Urinary bladder (tissue), 4 donors: ENCODE measurements around the gene NOP10. TPM values are rescaled to one million over a fixed set of nuclear protein-coding genes. Genes with fewer than 3 reads are reported as not detected.
"Not testable (repeated sequence)": the region's sequence is repeated elsewhere in the genome, so short reads cannot be mapped to it uniquely, and the experiment has no call there.

Source experiments
- DNase-seq: peaks from one replicate; pipeline ENCODE4 v3.0.0-alpha.2; 2015; ENCODE audit errors: extremely low spot score
- H3K27ac ChIP-seq: one replicate; pipeline ENCODE4 v1.5.1; 2013; ENCODE audit warnings: low read depth, mild to moderate bottlenecking, moderate library complexity
- H3K36me3 ChIP-seq: one replicate; pipeline ENCODE4 v1.6.1; 2013; ENCODE audit warnings: mild to moderate bottlenecking, moderate library complexity; ENCODE audit not compliant: insufficient read depth
- H3K4me1 ChIP-seq: one replicate; pipeline ENCODE4 v1.6.1; 2013; ENCODE audit warnings: mild to moderate bottlenecking, moderate library complexity; ENCODE audit not compliant: insufficient read depth
- H3K4me3 ChIP-seq: one replicate; pipeline ENCODE4 v1.5.1; 2013; ENCODE audit warnings: low read depth, low read length
- WGBS: extraction: QIAGEN DNeasy Blood & Tissue Kit; methylation state at CpG from one replicate; pipeline ENCODE4 v1.1.7; 2013; 5-methylcytosine and 5-hydroxymethylcytosine counted together
- polyA plus RNA-seq: library from polyadenylated mRNA; stranded (reverse); fragments of 200-250 nt; gene quantifications from one replicate; pipeline ENCODE4 v1.2.3, GENCODE V29; 2013
- total RNA-seq: library from RNA; depleted of rRNA; stranded (reverse); fragments of >200 nt; gene quantifications from one replicate; pipeline ENCODE4 v1.2.3, GENCODE V29; 2014
- donor health status: healthy with polysubstance abuse.
- donor health status: healthy.

NOP10 gene
- total RNA-seq (129 TPM), polyA plus RNA-seq (169 TPM)

DNA sequence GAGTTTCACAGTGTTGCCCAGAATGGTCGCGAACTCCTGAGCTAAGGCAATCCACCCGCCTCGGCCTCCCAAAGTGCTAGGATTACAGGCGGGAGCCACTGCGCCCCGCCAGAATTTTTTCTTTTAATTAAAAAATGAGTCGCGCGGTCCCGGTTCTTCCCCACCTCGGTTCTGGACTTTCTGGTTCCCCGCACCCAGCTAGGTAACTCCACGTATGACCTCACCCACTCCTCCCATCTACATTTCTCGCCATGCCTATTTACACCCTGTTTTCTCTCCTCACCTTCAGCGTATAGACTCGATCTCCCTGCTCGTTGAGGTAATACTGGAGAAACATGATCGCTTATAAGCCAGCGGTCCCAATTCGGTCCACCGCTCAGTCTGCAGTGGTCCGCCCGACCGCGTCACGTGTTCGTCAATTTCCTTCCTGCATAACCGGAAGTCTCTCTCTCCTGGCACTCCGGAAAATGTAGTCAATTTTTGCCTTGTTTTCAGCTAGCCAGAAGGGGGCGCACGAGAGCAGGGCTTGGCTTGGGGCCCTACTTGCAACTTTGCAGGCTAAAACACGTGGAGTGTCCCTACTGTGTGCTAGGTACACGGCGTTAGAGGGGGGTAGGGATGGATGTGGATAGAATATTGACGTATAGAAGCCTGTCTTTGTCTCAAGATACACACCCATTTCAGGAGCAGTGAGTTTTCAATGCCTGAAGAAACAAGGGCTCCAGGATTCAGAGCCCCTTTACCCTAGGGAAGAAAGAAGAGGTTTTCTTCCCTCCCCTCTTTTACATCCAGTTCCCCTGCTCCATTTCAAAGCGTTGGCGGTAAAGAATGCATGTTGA, at the start of gene NOP10, which contains the start of gene NUTM1:
TSS of gene NOP10 (minus strand) at position 400 of the 839 bp plus-strand sequence. CDS start at position 337, 63 bp downstream.
TSS of gene NUTM1 (plus strand) at position 579 of the 839 bp plus-strand sequence. CDS start 382 bp downstream, outside the sequence.
- H3K4me1 ChIP-seq, result peaks cover 2% of the 10 kb centered on the region
- WGBS, result under 1% methylated on average over 38 of the region's 38 CpGs
- H3K4me3 ChIP-seq, result peak within 1 kb of the TSS; percentile 59
- DNase-seq, result peak; percentile 86
- H3K36me3 ChIP-seq, result no peaks in the 10 kb centered on the region
- H3K27ac ChIP-seq, result peak within 1 kb of the TSS; percentile 42

DNA sequence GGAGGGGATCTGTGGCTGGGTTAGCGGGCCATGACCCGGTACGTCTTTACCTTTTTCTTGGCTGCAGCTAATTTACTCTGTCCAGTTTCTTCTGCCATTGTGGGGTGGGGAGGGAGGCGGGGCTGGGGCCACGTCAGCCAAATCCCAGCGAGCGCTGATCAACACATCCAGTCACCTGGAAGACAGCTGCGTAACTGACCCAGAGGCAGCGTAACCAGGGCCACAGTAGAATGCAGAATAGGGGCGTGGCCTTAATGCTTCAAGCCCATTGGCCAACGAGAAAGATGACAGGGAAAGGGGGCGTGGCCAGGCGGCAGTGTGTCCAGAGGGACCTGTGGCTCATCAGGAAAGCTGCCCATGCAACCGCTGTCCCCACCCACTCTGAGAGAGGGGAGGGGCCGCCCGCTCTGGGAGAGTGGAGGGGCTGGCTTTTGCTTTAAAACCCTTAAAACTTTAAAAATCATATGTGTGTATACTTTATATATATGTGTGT, 46.7 kb upstream of the NOP10 start:
- not testable (repeated sequence) for H3K27ac ChIP-seq, H3K36me3 ChIP-seq, H3K4me1 ChIP-seq, H3K4me3 ChIP-seq, DNase-seq
- no CpG with 5 or more reads among the region's 16 CpGs for WGBS

DNA sequence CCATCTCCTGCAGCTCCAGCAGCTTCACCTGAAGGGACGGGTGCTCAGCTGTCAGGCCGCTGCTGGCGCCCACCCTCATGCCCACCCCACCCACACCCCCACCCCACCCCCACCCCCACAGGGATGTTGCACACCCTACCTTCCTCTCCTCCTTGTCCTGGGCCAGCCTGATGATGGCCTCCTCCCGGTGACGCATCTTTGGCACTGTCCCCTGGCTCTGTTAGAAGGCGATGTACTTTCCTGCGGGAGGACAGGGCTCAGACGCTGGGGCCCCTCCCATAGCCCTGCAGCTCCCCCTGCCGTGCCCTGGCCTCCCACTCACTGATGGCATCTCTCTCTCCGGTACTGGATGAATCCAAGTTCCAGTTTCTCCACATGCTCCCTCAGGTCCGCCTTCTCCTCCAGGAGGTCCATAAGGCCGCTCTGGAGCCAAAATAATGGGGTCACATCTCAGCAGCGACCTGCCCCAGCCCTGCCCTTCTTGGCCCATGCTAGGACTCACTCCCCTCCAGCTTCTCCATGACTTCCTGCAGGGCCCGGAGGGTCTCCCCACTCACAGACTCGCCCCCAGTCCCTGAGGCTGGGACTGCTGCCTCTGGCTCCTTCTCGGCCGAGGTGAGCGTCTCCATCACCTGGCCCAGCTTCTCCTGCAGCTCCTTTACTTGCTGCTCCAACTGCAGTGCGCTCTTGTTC, 39.0 kb upstream of the NOP10 start:
- WGBS, result no CpG with 5 or more reads among the region's 19 CpGs
- not testable (repeated sequence) for H3K36me3 ChIP-seq, DNase-seq

DNA sequence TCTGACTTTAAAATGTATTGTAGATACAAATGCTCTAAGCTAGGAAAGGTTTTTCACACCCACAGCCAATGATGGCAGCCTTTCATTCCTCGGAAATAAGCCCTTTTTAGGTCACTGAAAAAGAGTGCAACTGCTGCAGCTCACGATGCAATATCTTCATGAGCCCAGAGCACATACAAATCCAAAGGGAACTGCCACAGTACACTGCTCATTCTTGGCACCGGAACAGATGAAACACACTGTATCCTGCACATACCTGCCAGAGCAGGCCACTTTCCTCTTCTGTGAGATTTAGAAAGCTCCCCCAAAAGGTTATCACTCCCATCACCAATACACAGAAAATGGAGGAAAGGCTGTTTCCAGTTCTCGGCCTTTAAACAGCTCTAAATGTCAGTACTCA, 37.6 kb upstream of the NOP10 start:
- not testable (repeated sequence) for H3K27ac ChIP-seq, DNase-seq, H3K4me1 ChIP-seq, H3K36me3 ChIP-seq, H3K4me3 ChIP-seq
- 73% methylated on average over 4 of the region's 4 CpGs for WGBS

More for the DNA sequence above, 39.0 kb upstream of the NOP10 start:
- H3K4me1 ChIP-seq, H3K27ac ChIP-seq, H3K4me3 ChIP-seq: not testable (repeated sequence)

DNA sequence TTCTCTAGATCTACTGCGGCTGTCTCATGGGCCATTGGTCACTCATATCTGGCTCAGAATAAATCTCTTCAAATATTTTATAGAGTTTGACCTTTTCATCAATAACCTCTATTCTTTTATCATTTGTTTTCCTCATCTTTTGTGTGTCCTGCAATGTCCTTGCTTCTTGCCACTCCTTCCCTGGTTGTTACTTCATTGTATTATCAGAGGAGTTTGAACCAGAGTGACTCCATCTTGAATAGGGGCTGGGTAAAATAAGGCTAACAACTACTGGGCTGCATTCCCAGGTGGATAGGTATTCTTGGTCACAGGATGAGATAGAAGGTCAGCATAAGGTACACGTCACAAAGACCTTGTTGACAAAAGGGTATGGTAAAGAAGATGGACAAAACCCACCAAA, 33.9 kb upstream of the NOP10 start:
- Histone ChIP-seq H3K36me3 (no peaks in the 10 kb centered on the region), H3K4me3 (no peak overlapping the region), H3K27ac (no peak overlapping the region), H3K4me1 (no peaks in the 10 kb centered on the region)
- DNase-seq, result no peak
- 91% methylated on average over 2 of the region's 2 CpGs for WGBS

DNA sequence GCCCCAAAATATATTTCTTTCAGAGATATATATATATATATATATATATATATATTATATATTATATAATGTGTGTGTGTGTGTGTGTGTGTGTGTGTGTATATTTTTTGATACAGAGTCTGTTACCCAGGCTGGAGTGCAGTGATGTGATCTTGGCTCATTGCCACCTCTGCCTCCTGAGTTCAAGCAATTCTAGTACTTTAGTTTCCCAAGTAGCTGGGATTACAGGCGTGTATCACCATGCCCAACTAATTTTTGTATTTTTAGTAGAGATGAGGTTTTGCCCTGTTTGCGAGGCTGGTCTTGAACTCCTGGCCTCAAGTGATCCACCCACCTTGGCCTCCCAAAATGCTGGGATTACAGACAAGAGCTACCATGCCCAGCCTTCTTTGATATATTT, 32.6 kb upstream of the NOP10 start:
- not testable (repeated sequence) for H3K4me1 ChIP-seq, H3K4me3 ChIP-seq, DNase-seq, H3K27ac ChIP-seq, H3K36me3 ChIP-seq
- WGBS, result 92% methylated on average over 2 of the region's 2 CpGs

DNA sequence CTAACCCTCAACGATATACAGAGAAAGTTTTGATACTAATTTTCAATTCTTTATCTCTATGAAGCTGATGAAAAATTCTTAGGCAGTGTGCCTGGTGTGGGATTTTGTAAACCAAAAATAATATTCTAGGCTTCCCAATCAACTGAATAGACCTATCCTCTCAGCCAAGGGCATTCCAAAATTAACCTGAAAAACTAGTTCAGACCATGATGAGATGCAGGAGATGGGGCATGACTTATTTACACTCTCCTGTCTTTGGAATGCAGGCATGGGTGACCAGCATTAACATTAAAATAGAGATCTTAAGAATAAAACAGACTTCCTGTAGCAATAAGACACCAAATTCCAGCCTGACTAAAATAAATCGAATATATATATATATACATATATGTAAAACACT, 31.9 kb upstream of the NOP10 start:
- Histone ChIP-seq H3K27ac (no peak overlapping the region), H3K4me3 (no peak overlapping the region), H3K4me1 (no peaks in the 10 kb centered on the region), H3K36me3 (no peaks in the 10 kb centered on the region)
- DNase-seq, result no peak
- 91% methylated on average over 2 of the region's 2 CpGs for WGBS

DNA sequence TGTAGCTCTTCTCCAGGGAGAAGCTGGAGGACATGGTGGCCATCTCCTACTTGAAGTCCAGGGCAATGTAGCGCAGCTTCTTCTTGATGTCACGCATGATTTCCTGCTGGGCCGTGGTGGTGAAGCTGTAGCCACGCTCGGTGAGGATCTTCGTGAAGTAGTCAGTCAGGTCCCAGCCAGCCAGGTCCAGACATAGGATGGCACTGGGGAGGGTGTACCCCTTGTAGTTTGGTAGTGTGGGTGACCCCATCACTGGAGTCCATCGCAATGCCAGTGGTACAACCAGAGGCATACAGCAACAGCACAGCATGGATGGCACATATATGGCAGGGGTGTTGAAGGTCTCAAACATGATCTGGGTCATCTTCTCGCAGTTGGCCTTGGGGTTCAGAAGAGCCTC, 31.0 kb upstream of the NOP10 start:
- H3K4me3 ChIP-seq, result no peak overlapping the region
- no peaks in the 10 kb centered on the region for H3K4me1 ChIP-seq
- no peak for DNase-seq
- WGBS, result 68% methylated on average over 8 of the region's 8 CpGs
- no peaks in the 10 kb centered on the region for H3K36me3 ChIP-seq
- no peak overlapping the region for H3K27ac ChIP-seq

DNA sequence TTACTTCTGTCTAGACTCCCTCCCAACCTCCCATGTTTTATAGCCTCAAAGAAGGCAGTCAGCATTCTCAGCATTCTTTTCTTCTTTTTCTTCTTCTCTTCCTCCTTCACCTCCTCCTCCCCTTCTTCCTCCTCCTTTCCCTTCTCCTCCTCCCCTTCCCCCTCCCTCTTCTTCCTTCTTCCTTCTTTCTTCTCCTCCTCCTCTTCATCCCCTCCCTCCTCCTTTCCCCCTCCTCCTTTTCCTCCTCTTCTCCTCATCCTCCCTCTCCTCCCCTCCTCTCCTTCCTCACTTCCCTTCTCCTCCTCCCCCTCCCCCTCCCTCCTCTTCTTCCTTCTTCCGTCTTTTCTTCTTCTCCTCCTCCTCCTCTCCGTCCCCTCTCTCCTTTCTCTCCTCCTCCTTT, 27.7 kb upstream of the NOP10 start:
- no peak for DNase-seq
- Histone ChIP-seq H3K4me3 (no peak overlapping the region), H3K27ac (no peak overlapping the region), H3K4me1 (no peaks in the 10 kb centered on the region), H3K36me3 (no peaks in the 10 kb centered on the region)
- 37% methylated on average over 2 of the region's 2 CpGs for WGBS

DNA sequence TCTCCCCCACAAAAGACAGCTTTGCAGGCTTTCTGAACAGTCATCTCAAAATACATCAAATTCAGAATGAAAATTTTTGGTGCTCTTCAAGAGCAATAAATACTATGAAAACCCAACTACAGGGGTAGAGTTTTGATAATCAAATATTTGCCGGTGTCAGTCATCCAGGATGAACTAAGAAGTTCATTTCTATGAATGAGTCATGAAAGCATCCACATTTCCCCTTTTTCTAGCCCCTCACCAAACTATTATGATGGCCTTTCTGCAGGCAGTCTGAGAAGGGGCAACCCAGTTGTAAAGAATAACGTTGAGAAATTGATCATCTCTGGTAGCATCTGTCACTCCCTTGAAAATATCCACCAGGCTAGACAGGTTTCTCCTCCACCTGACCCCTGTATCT, 27.2 kb upstream of the NOP10 start:
- H3K27ac ChIP-seq, result no peak overlapping the region

DNA sequence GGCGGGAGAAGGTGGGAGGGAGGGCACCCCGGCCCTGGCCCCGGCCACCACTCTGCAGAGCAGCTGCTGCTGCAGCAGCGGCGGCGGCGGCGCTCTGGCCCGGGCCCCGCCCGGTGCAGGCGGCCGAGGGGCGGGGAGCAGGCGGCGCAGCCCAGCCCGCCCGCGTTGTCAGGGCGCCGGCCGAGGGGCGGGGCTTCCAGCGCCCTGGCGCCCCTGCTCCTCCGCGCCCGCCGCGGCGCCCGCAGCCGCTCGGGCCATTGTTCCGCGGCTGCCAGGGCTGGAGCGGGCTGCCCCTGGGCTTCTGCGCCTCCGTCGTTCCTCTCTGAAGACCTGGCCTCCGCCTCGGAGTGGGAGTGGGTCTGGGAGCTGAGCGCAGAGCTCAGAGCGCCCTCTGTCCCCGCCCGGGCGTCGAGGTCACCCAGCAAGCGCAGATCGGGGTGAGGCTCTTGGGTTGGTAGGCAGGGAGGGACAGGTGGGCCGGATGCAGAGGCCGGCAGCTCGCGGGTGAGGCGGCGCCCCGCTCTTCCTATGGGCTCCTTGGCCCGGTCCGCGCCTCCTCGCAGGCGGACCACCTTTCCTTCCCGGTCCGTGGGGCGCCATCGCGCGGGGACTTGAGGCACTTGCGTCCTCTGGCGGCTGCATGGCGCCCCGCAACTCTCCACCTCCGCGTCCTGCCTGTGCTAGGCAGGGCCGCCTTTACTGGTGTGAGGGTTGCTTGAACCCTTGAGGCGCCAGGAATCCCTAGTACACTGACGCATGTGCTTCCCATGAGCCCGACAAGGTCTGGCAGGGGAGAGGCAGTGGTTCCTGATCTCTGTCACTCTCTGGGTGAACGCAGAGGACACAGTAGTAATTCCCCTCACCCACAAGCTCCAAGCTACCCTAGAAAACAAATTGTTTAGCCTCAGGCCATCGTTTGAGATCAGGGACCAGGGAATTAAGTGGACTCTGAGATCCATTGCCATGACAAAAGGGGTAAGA, 24.5 kb upstream of the NOP10 start, which contains the start of gene LPCAT4:
TSS of gene LPCAT4 (minus strand) at position 96 of the 981 bp plus-strand sequence. CDS start 96 bp downstream, outside the sequence.
- Histone ChIP-seq H3K4me1 (no peaks in the 10 kb centered on the region), H3K36me3 (no peaks in the 10 kb centered on the region), H3K4me3 (peak within 1 kb of the TSS; percentile 75), H3K27ac (peak within 1 kb of the TSS; percentile 98)
- DNase-seq, result peak; percentile 59
- under 1% methylated on average over 80 of the region's 80 CpGs for WGBS

More for the DNA sequence above, 27.2 kb upstream of the NOP10 start:
- 62% methylated on average over 2 of the region's 2 CpGs for WGBS
- no peak overlapping the region for H3K4me3 ChIP-seq
- no peaks in the 10 kb centered on the region for H3K36me3 ChIP-seq
- no peaks in the 10 kb centered on the region for H3K4me1 ChIP-seq
- DNase-seq, result no peak

DNA sequence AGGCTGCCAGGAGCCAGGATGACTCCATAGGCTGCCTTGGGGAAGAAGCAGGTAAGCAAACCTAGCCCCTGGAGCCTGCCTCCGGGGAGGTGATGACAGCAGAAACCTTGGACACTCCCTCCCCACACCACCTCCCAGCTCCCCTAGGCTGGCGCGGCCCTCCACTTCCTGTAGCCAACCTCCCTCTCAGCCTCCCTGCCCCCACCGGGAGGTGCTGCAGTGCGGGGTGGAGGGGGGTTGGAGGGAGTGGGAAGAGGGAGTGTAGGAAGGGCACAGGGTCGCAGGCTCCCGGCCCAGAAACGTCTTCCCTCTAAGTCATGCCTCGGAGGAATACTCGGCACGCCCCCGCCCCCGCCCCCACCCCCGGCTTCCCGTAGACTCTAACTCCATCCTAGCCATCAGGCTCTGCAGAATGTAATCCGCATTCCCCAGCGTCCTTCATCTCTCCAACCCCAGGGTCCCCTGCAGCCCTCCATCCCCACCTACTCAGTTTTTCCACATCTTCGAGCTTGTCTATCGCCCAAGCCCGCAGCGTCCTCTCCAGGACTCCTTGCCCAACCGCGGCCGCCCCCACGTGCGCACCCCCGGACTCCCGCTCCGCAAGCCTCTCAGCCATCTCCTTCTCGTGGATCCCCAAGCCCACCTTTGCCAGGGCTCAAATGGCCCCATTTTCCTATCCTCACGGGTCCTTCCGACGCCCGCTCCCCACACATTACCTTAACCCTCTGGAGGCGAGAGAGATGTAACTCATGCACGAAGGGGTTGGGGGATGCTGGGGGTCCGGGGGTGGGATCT, 23.5 kb upstream of the NOP10 start:
- no peak for DNase-seq
- WGBS, result under 1% methylated on average over 37 of the region's 37 CpGs
- Histone ChIP-seq H3K36me3 (no peaks in the 10 kb centered on the region), H3K27ac (peak overlapping the region; percentile 62), H3K4me1 (no peaks in the 10 kb centered on the region), H3K4me3 (peak overlapping the region; percentile 75)
